Measurements from ENCODE around the gene CORO2B.

CORO2B gene

DNA sequence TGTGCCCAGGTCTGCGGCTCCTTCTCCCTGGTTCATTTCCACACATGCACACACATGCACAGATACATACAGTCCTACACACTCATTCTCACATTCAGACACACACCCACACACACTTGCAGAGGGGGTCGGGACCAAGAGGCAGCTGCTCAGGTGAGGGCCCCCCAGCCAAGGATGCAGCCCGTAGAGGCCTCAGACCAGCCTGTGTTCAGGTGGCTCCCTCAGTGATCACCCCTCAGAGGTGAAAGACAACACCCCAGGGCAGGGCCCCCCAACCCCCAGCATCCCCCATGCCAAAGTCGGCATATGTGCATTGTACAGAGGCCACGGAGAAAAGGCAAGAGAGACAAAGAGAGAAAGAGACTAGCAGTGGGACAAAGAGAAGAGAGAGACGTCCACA, 5.9 kb upstream of the CORO2B start:
- no peak for DNase-seq (ENCODE audit: low spot score)

DNA sequence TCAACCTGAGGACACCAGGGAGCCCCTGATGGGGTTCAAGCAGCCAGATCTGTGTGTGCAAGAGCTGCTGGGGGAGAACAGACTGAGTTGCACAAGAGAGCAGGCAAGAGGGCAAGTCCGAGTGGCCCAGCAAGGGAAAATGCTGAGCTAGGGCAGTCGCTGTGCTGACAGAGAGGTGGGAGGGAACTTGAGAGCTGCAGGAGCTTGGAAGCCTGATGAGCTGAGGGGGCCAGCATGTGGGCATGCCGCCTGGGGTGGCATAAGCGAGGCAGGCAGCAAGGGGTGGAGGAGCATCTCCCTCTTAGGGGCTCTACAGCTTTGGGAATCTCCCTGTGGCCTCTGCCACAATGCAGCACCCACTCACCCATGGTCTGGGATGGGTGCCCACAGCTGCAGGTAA, 4.7 kb upstream of the CORO2B start:
- DNase-seq (ENCODE audit: low spot score), result no peak

DNA sequence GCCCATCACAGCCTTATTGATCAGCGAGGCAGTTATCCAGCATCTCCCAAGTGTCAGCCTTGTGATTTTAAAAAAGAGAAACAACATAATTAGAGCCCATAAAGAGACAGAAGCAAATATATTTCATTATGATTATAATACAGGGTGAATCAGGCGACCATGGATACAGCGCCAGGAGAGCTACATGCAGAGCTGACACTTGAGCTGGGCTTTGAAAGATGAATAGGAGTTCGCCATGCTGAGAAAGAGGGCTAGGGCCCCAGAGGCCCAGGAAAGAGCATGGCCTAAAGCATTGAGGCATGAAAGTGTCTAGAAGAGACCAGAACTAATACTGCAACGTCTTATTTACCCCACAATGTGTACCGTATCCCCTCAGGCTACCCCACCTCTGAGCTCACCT, 4.2 kb upstream of the CORO2B start:
- no peak for DNase-seq (ENCODE audit: low spot score)

DNA sequence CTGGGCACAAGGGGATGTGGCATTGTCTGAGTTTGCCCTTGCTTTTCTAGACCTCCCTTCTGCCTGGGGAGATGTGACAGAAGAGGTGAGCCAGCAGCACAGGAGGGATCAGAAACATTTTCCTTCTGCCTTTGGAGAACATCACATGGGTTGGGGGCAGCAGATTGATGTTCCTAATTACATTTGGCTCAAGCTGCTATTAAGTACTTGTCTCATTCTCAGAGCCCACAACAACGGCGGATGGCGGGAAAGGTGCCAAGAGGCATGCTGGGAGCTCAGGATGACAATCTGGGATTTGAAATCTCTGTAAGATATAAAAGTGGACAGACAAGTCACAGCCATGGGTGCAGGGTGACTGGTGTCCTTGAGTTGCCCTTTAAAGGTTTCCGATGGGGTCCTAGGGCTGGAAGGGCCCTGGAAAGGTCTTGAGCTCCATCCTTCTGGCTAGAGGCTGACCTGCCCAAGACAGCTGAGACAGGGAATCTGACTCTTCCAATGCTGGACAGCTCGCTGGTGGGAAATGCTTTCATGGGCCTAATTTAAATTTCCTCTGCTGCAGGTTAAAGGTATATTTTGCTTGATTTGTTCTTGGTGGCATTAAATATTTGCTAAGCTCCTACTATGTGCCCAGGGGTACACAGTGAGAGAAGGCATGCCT, 2.4 kb upstream of the CORO2B start:
- no peak for DNase-seq (ENCODE audit: low spot score)

DNA sequence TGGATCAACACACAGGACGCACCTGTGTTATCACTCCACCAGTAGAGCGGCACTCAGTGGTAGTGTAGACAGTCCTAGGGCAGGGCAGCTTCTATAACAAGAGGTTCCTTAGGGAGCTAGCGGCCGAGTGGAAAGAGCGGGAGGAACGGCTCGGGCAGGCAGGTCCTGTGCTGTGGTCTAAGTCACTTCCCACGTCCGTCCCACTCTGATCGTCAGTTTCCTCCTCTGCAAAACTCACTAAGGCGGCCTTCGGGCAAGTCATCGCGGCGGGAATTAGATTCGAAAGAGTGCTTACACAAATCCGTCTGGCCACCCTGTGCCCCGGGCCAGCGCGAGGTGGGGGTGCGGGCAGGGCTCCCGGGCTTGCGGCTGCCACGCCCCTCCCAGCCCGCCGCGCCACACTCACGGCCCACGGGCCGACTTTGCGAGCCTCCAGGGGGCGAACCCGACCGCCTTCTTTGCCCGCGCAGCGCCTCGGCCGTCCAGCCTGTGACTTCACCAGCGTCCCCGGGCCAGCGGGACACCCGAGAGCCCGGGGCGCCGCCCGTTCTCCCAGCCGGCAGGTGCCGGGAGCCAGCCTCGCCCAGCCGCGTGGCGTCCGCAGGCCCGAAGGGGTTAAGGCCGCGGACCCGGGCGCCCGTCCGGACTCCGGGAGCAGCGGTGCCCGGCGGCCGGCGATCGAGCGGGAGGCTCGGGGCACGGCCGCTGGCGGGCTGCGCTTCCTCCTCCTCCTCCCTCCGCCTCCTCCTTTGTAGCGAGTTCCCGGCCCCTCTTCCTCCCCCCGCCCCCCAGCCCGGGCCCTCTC, 416 bp upstream of the CORO2B start:
- DNase-seq (ENCODE audit: low spot score), result no peak

DNA sequence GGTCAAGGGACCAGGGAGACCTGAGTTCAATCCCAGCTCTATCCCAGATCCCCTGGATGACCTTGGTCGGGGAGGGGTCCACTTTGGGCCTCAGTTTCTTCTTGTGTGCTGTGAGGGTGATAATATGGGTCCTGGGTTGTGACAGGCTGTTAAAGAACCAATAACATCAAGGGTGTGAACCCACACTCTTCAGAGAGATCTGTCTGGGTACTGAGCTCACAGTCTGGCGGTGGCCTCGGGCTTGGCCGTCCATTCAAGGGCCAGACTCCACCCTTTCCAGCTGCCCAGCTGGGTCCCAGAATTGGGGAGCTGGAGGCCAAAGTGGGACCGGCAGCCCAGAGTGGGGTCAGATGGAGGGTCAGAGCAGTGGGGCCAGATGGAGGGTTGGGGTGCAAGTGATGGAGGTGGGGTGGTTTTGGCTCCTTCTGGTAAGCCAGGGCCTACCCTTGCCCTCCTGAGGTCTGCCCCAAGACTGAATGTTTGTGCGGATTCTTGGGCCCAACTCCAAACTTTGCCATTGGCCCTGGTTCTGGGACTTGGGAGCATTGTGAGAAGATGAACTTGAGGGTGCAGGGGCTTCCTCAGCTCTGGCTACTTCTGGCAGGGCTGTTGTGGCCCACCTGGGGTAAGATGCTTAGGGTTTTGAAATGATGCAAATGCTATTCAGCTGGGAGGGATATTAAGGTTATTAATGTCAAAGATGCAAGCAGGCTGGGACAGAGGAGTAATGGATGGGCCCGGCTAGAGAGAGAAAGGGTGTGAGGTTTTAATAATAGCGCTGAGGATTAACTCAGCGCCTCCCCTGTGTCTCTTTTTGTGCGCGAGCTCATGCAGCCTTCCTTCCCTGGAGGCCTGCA, 1.5 kb downstream of the CORO2B start:
- no peak for DNase-seq (ENCODE audit: low spot score)

DNA sequence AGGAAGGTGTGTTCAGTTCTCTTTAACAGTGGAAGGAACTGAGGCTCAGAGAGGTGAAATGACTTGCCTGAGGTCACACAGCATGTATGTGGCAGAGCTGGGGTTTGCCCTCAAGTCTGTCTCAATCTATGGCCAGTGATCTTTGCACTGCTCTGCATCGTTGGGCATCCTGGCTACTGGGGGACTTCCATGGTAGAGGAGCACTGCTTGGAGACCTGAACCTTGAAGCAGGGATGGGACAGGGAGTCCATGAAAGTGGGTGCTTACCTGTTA, 2.0 kb downstream of the CORO2B start:
- no peak for DNase-seq (ENCODE audit: low spot score)

DNA sequence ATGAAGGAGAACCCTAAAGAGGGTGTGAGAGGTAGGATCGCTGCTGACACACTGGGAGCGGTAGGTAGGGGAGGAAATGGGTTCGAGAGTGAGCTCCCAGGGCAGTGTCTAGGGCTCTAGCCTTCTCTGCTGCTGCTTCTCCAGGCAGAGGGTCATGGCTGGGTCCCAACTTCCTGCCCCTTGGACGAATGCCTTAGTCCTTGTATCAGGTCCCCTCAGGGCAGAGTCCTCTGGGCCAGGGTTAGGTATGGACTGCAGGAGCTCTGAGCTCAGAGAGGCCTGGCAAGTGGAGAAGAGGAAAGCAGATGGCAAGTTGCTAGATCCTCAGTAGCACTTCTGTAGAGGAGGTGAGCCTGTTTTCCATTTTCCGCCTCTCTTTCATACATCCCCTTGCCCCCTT, 2.9 kb downstream of the CORO2B start:
- no peak for DNase-seq (ENCODE audit: low spot score)

DNA sequence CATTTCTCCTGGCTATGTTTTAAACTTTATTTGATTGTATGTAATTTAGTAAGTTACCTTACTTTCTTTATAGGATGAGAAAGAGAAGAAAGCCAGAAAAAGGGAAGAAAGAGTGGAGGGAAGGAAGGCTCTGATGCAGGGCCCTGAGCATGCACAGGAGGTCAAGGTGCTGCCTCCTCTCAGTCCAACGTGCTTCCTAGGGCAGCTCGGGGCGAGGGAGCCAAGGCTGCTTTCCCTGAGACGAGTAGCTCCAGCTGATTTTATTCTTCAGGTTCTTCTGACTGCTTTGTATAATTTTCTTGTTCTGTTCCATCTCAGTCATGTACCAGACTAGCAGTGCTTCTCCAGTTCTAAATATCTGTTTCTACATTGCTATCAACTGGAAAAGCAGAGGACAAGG, 3.4 kb downstream of the CORO2B start:
- DNase-seq (ENCODE audit: low spot score), result no peak

DNA sequence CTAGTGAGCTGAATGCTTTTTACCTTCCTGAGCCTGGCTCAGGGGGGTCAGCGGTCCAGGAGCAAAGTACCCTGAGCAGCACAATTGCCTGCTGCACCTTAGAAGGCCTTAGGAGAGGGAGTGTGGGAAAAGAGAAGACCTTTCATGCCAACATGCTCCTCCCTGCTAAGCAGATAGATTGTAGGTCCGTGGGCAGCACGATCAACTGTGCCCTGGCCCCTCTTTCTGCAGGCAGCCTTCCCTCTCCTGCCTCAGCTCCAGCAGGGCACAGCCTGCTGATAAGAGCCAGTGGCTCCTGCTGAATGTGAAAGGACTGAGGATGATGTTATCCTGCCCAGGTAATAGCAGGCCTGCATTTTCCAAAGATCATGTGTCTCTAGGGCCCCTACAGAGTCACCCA, 4.1 kb downstream of the CORO2B start:
- DNase-seq (ENCODE audit: low spot score), result no peak

DNA sequence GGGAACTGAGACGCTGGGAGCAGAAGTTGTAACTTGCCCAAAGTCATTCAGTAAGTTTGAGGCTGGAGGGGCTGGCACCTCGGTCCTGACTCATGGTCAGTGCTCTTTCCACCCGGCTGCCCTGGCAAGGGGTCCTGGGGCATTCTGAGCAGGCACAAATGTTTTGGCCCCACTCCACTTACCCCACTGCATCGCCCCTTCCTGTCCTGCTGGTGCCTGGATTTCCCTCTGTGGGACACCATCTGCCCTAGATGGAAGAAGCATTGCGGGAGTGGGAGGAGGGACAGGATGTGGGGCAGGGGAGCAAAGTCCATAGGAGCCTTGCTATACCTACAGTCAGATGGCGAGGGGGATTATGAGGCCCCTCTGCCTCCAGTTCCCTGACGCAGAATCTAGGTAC, 4.5 kb downstream of the CORO2B start:
- DNase-seq (ENCODE audit: low spot score), result no peak

DNA sequence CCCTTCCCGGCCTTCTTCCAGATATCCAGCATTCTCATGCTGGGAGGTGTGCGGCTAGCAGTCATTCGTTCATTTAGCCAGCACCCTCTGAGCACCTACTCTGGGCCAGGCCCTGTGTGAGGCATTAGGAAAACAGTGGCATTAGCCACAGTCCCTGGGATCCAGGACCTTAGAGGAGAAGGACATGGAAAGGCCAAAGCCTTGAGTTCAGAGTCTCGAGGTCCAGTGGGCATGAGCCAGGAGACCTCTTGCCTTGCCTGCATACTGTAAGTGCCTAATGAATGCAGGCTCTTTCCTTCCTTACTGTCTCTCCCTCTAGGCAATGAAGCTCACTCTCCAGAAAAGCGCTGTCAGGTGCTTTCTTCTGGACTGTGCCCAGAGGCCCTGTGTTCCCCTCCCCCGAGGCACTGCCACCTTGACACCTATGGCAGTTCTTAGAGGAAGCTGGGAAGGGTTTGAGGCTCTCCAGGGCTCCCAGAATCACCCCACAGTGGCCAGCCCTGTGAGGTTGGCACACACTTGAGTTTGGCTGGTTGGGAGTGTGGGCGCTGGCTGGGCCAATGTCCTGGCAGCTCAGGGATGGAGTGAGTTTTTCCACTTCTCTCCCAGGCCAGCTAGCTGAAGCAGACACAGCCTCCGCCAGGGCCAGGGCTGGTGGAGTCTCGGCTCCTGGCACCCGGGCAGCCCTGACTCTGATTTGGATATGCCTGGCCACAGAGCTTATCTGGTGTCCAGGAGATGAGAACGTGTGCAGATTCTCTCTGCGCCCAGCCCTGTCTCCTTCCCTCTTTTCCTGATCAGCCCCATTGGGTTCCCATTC, 5.4 kb downstream of the CORO2B start:
- no peak for DNase-seq (ENCODE audit: low spot score)

DNA sequence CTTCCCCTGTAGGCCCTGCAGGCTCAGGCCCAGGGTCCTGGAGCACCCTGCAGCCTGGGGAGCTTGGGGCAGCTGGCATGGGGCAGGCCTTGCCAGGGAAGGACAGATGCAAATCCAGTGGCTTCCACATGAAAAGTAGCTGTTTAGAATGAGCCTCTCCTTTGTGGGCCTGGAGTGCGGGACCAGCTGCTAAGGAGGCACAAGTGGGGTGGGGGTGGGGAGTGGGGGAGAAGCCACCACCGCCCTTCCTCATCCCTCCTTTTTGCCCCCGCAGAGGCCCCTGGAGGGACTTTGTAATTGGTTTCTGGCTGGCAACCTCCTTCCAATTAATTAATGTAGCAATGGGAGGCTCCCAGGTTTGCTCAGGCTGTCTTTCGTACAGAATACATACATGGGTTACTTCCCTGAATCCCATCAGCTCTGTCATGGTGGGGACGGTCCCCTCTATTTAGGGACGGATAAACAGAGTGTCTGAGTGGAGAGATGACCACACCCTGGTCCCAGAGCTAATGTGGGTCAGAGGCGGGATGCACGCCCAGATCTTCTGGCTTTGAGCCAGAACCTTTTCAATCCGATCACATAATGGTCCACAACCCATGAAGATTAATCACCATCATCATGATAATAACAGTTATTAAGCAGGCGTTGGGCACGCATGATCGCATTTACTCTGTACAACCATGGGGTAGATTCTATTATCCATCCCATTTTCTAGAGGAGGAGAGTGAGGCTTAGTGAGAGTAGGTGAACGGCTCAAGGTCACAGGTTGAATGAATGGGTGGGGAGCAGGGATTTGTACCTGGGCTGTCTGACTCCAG, 6.2 kb downstream of the CORO2B start:
- DNase-seq (ENCODE audit: low spot score), result no peak

DNA sequence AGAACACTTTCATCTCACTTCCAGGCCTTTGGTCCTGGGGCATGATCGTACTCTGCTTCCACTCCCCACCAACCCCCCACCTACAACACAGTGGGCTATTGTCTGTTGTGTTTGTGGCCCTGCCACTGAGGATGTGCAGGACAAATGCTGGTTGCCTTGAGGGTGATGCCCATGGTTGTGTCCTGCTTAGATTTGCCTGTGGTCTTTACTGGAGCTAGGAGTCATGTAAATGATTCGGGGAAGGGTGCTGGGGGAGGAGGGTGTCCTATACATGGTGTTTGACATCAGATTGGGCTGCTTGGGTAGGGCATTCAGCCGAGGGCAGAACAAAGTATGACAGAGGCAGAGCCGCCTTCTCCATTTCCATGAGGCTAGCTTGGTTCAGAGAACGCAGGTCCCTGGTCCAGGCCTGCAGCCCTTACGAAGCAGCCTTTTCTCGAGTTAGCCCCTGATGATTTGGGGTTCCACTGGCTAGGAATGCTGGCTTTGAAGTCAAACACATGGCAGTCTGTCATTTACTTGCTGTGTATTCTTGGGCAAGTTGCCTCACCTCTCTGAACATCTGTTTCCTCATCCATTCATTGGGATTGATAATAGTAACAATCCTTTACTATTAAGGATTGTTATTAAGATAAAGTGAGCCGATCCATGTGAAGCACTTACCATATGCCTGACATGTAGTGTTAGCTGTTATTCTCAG, 6.9 kb downstream of the CORO2B start:
- DNase-seq (ENCODE audit: low spot score), result no peak

DNA sequence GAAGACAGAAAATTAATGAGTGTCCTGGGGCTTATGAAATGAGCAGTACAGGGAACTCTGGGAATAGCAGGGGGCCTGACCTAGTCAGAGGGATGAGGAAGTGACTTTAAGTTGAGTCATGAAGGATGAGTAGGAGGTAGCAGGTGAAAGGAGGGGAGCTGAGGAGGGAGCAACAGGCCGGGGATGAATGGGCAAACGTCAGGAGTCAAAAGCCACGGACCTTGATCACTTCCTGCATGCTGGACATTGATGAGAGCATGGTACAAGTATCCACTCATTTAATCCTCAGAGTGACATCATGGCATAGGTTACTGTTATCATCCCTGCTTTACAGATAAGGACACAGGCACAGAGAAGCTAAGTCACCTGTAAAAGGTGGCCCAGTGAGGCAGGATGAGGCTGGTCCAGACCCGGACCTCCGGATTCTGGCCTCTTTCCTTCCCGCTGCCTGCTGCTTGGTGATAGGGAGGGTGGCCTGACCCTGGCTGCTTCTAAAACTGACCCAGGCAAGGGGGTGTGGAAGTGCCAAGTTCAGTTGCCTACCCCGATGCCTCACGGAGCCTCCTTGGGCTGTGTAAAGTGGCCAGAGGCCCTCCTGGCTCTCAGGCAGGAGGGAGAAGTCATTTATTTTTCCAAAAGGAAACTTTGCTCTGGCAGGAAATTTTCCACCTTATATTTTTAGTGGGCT, 7.6 kb downstream of the CORO2B start:
- no peak for DNase-seq (ENCODE audit: low spot score)

DNA sequence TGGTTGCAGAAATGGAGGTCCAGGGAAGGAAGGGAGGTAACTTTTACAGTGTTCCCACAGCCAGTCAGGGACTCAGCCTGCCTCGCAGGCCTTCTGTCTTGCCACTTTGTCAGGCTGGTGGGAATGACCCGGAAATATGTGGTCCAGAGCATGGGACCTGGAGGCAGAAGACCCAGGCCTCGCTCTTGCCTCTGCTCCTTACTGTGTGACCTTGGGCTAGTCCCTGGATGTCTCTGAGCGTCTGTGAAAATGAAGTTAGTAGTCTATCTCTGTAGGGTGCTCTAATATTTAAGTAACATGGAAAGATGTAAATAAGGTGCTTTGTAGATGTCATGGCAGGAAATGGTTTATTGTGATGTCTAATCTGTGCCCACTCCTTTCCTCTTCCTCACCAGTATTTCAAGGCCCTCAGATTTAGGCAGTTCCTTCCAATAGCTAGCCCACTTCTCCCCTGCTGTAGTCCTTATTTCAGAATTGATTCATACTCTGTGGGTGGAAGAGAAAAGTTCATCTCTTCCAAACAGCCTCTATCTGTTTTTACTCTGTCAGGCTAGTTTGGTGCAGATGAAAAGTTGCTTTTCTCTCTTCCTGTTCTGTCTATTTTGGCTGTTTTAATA, 9.1 kb downstream of the CORO2B start:
- no peak for DNase-seq (ENCODE audit: low spot score)

DNA sequence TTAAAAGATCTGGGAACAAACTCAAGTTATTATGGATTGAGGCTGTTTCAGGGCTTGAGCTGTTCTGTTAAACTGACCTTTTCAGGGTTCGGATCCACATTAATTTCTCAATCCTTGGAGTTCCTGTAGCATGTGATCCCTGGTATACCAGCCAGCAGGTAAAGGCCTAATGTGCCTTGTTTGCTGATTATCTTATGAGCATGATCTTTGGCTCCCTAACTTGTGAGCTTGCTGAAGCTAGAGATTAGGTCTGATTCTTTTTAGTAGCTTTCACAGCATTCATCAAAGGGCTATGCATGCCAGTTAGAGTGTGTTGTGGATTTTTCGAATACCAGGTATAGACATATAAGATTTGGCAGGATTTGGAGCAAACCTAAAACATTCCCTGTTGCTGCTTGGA, 10.3 kb downstream of the CORO2B start:
- DNase-seq (ENCODE audit: low spot score), result no peak

DNA sequence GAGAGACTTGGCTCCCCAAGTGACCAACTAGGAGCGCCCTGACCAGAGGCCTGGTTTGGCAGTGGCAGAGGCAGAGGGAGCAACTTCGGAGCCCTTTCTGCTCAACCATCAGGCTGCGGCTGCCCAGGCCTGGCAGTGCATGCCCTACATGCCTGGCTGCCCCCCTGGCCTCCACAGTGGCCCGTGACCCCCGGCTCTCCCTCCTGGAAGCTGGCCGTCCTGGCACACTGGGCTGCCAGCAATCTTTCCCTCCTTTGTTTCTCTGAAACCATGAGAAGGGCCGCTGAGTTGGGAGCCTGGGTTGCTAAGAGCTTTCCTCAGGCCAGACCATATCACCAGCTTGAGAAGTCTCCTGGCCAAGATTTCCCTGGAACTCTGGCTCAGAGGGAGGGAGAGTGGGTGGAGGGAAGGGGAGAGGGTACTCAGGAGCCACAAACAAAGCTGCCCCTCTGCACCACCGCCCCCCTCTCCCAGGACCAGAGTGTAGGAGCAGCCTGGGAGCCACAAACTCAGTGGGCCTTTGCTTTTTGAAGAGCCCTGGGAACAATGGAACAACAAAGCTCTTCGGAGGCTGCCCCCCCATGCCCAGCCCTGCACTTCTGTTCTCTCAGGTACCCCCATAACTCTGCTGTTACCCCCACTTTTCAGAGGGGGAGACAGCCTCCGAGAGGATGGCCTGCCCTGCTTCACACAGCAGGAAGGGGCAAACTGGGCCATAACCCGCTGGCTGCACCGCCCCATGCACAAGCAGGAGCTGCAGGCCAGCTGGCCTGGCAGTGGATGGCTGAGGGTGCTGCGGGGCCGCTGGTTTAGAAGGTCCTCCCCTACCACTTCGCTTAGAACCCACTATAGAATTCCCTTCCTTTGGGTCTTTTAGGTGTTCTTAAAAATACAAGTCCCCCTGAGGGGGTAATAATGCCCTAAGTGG, 11.3 kb downstream of the CORO2B start:
- no peak for DNase-seq (ENCODE audit: low spot score)
